A549 (cell line): ENCODE data around the gene NTSR1. TPM values are rescaled to one million over a fixed set of nuclear protein-coding genes. Genes with fewer than 3 reads are reported as not detected.

ENCODE experiments used
- ATAC-seq, 2 experiments: fragments of 200-7000 bp in 1 of 2; fragments of >200 bp in 1 of 2; cut with Nextera tagmentation in 1 of 2; cut with Tn5 transposase in 1 of 2; 3 replicates each; pipeline versions ENCODE4 v1.8.0 to v1.9.1; 2018 to 2020; ENCODE audit warnings: mild to moderate bottlenecking in 1 of 2, moderate library complexity in 1 of 2
- CTCF ChIA-PET: fragments of 300-600 bp; sonication (Branson Sonifier 250); formaldehyde crosslinking; extraction: SDS; loops from one replicate; lab custom pipeline; 2021; ENCODE audit warnings: antibody characterized with exemption, inconsistent platforms; lab: Yijun Ruan, JAX
- POLR2A ChIA-PET: fragments of 350-600 bp; formaldehyde crosslinking; extraction: SDS; loops from one replicate; lab custom pipeline; 2021; ENCODE audit warnings: antibody characterized with exemption, inconsistent platforms; lab: Yijun Ruan, JAX
- DNase-seq, 2 experiments: peaks; one replicate each; pipeline versions ENCODE4 v3.0.0 to v3.0.0-alpha.2; 2011 to 2016; ENCODE audit warnings: low read depth in 1 of 2, low spot score in 1 of 2
- FAIRE-seq: peaks from 2 replicates; lab custom pipeline; 2011; peaks lifted over from hg19 to GRCh38; lab: Jason Lieb, UNC
- H3K27ac ChIP-seq, 2 experiments: fragments of >200 bp; sonication (Bioruptor Twin); formaldehyde crosslinking; 3 replicates each; pipeline ENCODE4 v1.5.1; 2016 to 2017
- H3K4me1 ChIP-seq: fragments of >200 bp; sonication (Bioruptor Twin); formaldehyde crosslinking; 3 replicates; pipeline ENCODE4 v1.6.1; 2016
- H3K4me2 ChIP-seq: fragments of >200 bp; sonication (Bioruptor Twin); formaldehyde crosslinking; 3 replicates; pipeline ENCODE4 v1.6.1; 2016
- H3K4me3 ChIP-seq: fragments of >200 bp; sonication (Bioruptor Twin); formaldehyde crosslinking; 3 replicates; pipeline ENCODE4 v1.5.1; 2016
- H3K9me3 ChIP-seq: fragments of >200 bp; sonication (Bioruptor Twin); formaldehyde crosslinking; 3 replicates; pipeline ENCODE4 v1.6.1; 2016
- ATOH8 ChIP-seq: fragments of 250-450 bp; sonication (Bioruptor Pico); IDR thresholded peaks from 2 replicates; pipeline ENCODE4 v1.5.0; 2020; ENCODE audit warnings: low read depth, mild to moderate bottlenecking, moderate library complexity
- BHLHE40 ChIP-seq: IDR thresholded peaks from 2 replicates; pipeline ENCODE4 v1.6.1; 2012; ENCODE audit warnings: low read depth, low read length, inconsistent platforms
- CBX2 ChIP-seq: fragments of 200-600 bp; sonication (generic); IDR thresholded peaks from 2 replicates; pipeline ENCODE4 v1.6.1; 2016; ENCODE audit warnings: low read depth, mild to moderate bottlenecking, borderline replicate concordance
- CHD2 ChIP-seq: fragments of 150-350 bp; IDR thresholded peaks from 2 replicates; pipeline ENCODE4 v1.6.1; 2014; ENCODE audit warnings: low read length; ENCODE audit not compliant: partially characterized antibody
- E2F6 ChIP-seq: IDR thresholded peaks from 2 replicates; pipeline ENCODE4 v1.6.1; 2012; ENCODE audit warnings: low read depth, borderline replicate concordance
- ELK1 ChIP-seq: fragments of 150-350 bp; IDR thresholded peaks from 2 replicates; pipeline ENCODE4 v1.6.1; 2014; ENCODE audit warnings: low read depth, mild to moderate bottlenecking, low read length
- EP300 ChIP-seq, 2 experiments: fragments of >200 bp; sonication (Bioruptor Twin); formaldehyde crosslinking; IDR thresholded peaks; 2 replicates in 1 of 2; 3 replicates in 1 of 2; pipeline ENCODE4 v1.6.1; 2016 to 2017
- FOSB ChIP-seq: fragments of 250-450 bp; sonication (Bioruptor Pico); IDR thresholded peaks from 2 replicates; pipeline ENCODE4 v1.5.0; 2020; ENCODE audit warnings: mild to moderate bottlenecking, moderate library complexity
- FOSL2 ChIP-seq, 2 experiments: fragments of 450-650 bp in 1 of 2; fragments of >200 bp in 1 of 2; sonication (Bioruptor Twin) in 1 of 2; formaldehyde crosslinking; IDR thresholded peaks; 2 replicates each; pipeline versions ENCODE4 v1.5.0 to v1.6.1; 2016 to 2020; ENCODE audit warnings: mild to moderate bottlenecking in 1 of 2, moderate library complexity in 1 of 2
- GATA3 ChIP-seq: IDR thresholded peaks from 2 replicates; pipeline ENCODE4 v1.6.1; 2012; ENCODE audit warnings: borderline replicate concordance
- HEYL ChIP-seq: fragments of 250-450 bp; sonication (Bioruptor Pico); IDR thresholded peaks from 2 replicates; pipeline ENCODE4 v1.8.0; 2021; ENCODE audit warnings: mild to moderate bottlenecking, moderate library complexity
- JUNB ChIP-seq: fragments of >200 bp; sonication (Bioruptor Twin); formaldehyde crosslinking; IDR thresholded peaks from 2 replicates; pipeline ENCODE4 v1.6.1; 2016
- MYC ChIP-seq: IDR thresholded peaks from 2 replicates; pipeline ENCODE4 v1.6.1; 2012; ENCODE audit warnings: mild to moderate bottlenecking, inconsistent platforms, low read length, improper control_type of control experiment, borderline replicate concordance
- NR3C1 ChIP-seq: fragments of >200 bp; sonication (Bioruptor Twin); formaldehyde crosslinking; IDR thresholded peaks from 3 replicates; pipeline ENCODE4 v1.6.1; 2017
- POLR2A ChIP-seq: IDR thresholded peaks from 2 replicates; pipeline ENCODE4 v1.6.1; 2012; ENCODE audit warnings: mild to moderate bottlenecking, low read length
- RARB ChIP-seq: fragments of 250-450 bp; sonication (Bioruptor Pico); IDR thresholded peaks from 2 replicates; pipeline ENCODE4 v1.8.0; 2021; ENCODE audit warnings: mild to moderate bottlenecking, moderate library complexity
- RCOR1 ChIP-seq: fragments of 150-350 bp; IDR thresholded peaks from 2 replicates; pipeline ENCODE4 v1.6.1; 2014; ENCODE audit warnings: antibody characterized with exemption, low read length, low read depth
- RFX5 ChIP-seq: fragments of 450-650 bp; IDR thresholded peaks from 2 replicates; pipeline ENCODE4 v1.7.1; 2014; ENCODE audit warnings: antibody characterized with exemption, mild to moderate bottlenecking, moderate library complexity
- SMC3 ChIP-seq: fragments of >200 bp; sonication (Bioruptor Twin); formaldehyde crosslinking; IDR thresholded peaks from 3 replicates; pipeline ENCODE4 v1.6.1; 2018; ENCODE audit warnings: inconsistent platforms
- TFCP2L1 ChIP-seq: fragments of 250-450 bp; sonication (Bioruptor Pico); IDR thresholded peaks from 2 replicates; pipeline ENCODE4 v1.5.0; 2021; ENCODE audit warnings: mild to moderate bottlenecking
- USF2 ChIP-seq: fragments of 450-650 bp; IDR thresholded peaks from 2 replicates; pipeline ENCODE4 v1.6.1; 2014; ENCODE audit warnings: antibody characterized with exemption
- ZC3H11A ChIP-seq: fragments of 450-650 bp; IDR thresholded peaks from 2 replicates; pipeline ENCODE4 v1.6.1; 2014; ENCODE audit warnings: antibody characterized with exemption, mild to moderate bottlenecking
- ZFP36 ChIP-seq: fragments of 450-650 bp; IDR thresholded peaks from 2 replicates; pipeline ENCODE4 v1.6.1; 2014; ENCODE audit warnings: borderline replicate concordance; ENCODE audit not compliant: partially characterized antibody
- ZSCAN20 ChIP-seq: fragments of 250-450 bp; sonication (Bioruptor Pico); IDR thresholded peaks from 2 replicates; pipeline ENCODE4 v1.8.0; 2022; ENCODE audit warnings: mild to moderate bottlenecking, moderate library complexity
- WGBS: methylation state at CpG from one replicate; pipeline ENCODE4 v1.1.6; 2017; ENCODE audit errors: missing lambda C conversion rate; 5-methylcytosine and 5-hydroxymethylcytosine counted together
- polyA plus RNA-seq, 4 experiments: library from polyadenylated mRNA; depleted of rRNA in 3 of 4; stranded (reverse); fragments of >200 nt; fragmentation: RNase III in 1 of 4; extraction: RNeasy Plus Mini Kit Qiagen cat#74134 plus additional on column Dnase treatment in 1 of 4; gene quantifications; 2 replicates in 3 of 4; 3 replicates in 1 of 4; pipeline ENCODE4 v1.2.3, GENCODE V29; 2011 to 2017

The NTSR1 gene
- polyA plus RNA-seq, 2 of the 4 experiments (the other 2 are of a cell fraction) = 0.03 TPM; not detected in 1

- FAIRE-seq = no peak
- ChIA-PET CTCF (interaction anchor here (1.2 to 16.9 kb wide), 3 partner anchors 42 to 92 kb away, joined by 3 to 250 read pairs (median 4); no protein-coding TSS in a partner anchor), POLR2A (no interaction called here)
- Histone ChIP-seq H3K4me1 (peaks cover 28% of the 10 kb centered on the region), H3K27ac (no peak overlapping the region), H3K9me3 (no peaks in the 10 kb centered on the region), H3K4me2 (no peak overlapping the region), H3K4me3 (no peak overlapping the region)
- 31% methylated on average over 14 of the region's 30 CpGs for WGBS
- peak in 1 of 2 experiments; percentile 10; a peak in 2 of 6 replicates for ATAC-seq
- TF ChIP-seq BHLHE40 (no peak), CBX2 (no peak), ELK1 (no peak), SMC3 (no peak), HEYL (CRISPR knock-in tag) (no peak), TFCP2L1 (CRISPR knock-in tag) (no peak), RARB (CRISPR knock-in tag) (no peak), FOSB (CRISPR knock-in tag) (no peak), MYC (no peak), ZFP36 (no peak)
- TF ChIP-seq, all 56 proteins: peak for 0
- peak in 1 of 2 experiments; percentile 37 for DNase-seq
Observed at GRCh38 chr20:62709537-62709905, 885 bp downstream of the NTSR1 start.

GRCh38 chr20:62710221-62710885 lies 1.7 kb downstream of the NTSR1 start:
- DNase-seq = no peak
- no peak overlapping the region for H3K4me3 ChIP-seq
- ATAC-seq = no peak
- POLR2A ChIA-PET = no interaction called here
- no peak overlapping the region for H3K4me2 ChIP-seq
- no peak for FAIRE-seq
- CTCF ChIA-PET = interaction anchor here (1.2 to 16.9 kb wide), 3 partner anchors 42 to 93 kb away, joined by 3 to 250 read pairs (median 4); no protein-coding TSS in a partner anchor
- H3K9me3 ChIP-seq = no peaks in the 10 kb centered on the region
- 35% methylated on average over 20 of the region's 20 CpGs for WGBS
- TF ChIP-seq JUNB = no peak
- no peak for TF ChIP-seq POLR2A
- TF ChIP-seq RFX5 = no peak
- no peak for TF ChIP-seq CHD2
- no peak for TF ChIP-seq ZSCAN20 (CRISPR knock-in tag)
- no peak for TF ChIP-seq FOSL2 (IDR thresholded peaks at IDR 0.05)
- TF ChIP-seq FOSL2 (CRISPR knock-in tag; IDR thresholded peaks at IDR 0.05) = no peak
- no peak for TF ChIP-seq TFCP2L1 (CRISPR knock-in tag)
- H3K4me1 ChIP-seq = peaks cover 21% of the 10 kb centered on the region; the same call in 2 of the 3 replicates
- no peak overlapping the region for H3K27ac ChIP-seq

- FAIRE-seq (no peak), DNase-seq (peak in 1 of 2 experiments; percentile 37), ATAC-seq (peak in 1 of 2 experiments; percentile 12; a peak in 1 of 6 replicates)
- WGBS = 49% methylated on average over 11 of the region's 23 CpGs
- peaks cover 14% of the 10 kb centered on the region; the same call in 2 of the 3 replicates for H3K4me1 ChIP-seq
- H3K4me2 ChIP-seq = no peak overlapping the region
- no peak overlapping the region for H3K4me3 ChIP-seq
- ChIA-PET POLR2A (no interaction called here), CTCF (interaction anchor here (1.2 to 16.9 kb wide), 3 partner anchors 8 to 94 kb away, joined by 3 to 250 read pairs (median 7); no protein-coding TSS in a partner anchor)
- no peaks in the 10 kb centered on the region for H3K9me3 ChIP-seq
- H3K27ac ChIP-seq = no peak overlapping the region
- TF ChIP-seq GATA3 (no peak), EP300 (IDR thresholded peaks at IDR 0.05) (no peak), NR3C1 (no peak), E2F6 (no peak), HEYL (CRISPR knock-in tag) (no peak), ATOH8 (CRISPR knock-in tag) (no peak), ELK1 (no peak), USF2 (no peak), ZC3H11A (no peak), RARB (CRISPR knock-in tag) (no peak), RCOR1 (no peak), ZFP36 (no peak), TFCP2L1 (CRISPR knock-in tag) (no peak), FOSB (CRISPR knock-in tag) (no peak)
Observed at GRCh38 chr20:62710886-62711702, 2.5 kb downstream of the NTSR1 start.
